GM19238 (cell line): ENCODE data around the gene INPP1.
"Not testable (repeated sequence)": the region's sequence is repeated elsewhere in the genome, so short reads cannot be mapped to it uniquely, and the experiment has no call there.

Experiments
- DNase-seq: peaks from one replicate; pipeline ENCODE4 v3.0.0; 2011; ENCODE audit warnings: low spot score; ENCODE audit not compliant: insufficient read length

The INPP1 gene

DNA sequence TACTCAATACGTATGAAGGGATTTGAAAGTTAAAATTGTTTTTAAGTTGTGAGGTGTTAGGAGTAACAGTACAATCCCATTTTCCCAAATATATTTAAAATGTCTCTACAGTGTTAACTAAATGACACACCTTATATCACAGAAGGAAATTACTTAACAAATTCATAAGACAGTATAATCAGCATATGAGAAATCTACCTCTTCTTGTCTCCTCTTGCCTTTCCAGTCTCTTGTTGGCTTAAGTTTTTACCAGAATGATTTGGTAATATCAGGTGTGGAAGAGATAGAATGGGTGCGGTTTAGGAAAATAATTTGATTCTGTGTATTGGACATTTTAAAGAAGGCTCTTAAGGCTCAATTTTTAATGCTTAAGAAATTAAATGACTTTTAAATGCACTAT is 9.5 kb upstream of the INPP1 start:
- no peak for DNase-seq

DNA sequence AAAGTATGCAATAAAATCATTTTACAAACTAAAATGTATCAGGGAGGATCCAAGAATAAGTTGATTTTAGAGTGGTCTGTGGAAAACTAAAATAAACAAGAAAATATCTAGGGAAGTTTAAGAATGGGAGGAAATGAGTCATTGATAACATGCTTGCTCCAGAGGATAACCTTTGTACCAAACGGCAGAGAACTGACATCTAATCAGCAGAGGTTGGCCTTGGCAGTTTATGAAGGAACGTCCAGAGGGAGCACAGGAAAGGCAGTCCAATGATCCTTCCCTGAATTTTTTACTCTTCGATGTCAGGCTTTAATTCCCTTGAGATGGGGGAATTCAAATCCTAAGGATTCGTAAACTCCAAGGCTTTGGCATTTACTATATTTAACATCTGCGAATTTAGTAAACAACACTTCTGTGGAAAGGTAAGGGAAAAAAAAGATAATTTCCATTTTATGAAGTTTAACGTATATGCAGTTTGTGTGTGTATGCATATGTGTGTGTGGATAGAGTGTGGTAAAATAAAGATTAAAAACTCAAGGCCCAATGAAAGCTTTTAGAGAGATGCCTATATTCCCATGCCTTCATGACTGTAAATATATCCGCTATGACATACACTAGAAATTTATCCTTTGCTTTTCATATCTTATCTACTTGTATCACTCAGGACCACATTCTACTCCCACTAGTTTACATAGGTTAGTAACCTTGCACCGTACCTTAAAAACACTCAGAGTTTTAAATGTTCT is 8.7 kb upstream of the INPP1 start:
- no peak for DNase-seq

DNA sequence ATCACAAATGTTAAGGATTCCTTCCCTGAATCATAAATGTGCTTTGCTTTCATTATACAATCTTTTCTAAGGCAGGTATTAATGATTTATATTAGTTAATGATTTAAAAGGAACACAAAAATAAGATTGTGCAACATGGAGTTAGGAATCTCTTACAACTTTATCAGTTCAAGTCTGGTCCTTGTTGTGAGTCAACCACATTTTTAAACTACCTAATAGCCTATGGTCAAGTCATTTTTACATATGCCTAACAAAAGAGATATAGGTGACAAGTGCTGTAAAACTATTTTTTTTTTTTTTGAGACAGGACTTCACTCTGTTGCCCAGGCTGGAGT is 8.2 kb upstream of the INPP1 start:
- DNase-seq: no peak

DNA sequence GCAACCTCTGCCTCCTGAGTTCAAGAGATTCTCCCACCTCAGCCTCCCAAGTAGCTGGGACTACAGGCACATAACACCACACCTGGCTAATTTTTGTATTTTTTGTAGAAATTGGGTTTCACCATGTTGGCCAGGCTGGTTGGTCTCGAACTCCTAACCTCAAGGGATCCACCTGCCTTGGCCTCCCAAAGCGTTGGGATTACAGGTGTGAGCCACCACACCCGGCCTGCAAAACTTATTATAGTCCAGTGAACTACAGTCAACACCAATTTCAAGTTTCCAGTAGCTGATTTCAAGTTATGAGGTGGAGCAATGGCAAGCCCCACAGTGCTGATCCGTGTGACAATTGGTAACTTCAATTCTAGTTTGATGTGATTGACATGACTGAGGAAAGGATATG is 7.8 kb upstream of the INPP1 start:
- DNase-seq: not testable (repeated sequence)

DNA sequence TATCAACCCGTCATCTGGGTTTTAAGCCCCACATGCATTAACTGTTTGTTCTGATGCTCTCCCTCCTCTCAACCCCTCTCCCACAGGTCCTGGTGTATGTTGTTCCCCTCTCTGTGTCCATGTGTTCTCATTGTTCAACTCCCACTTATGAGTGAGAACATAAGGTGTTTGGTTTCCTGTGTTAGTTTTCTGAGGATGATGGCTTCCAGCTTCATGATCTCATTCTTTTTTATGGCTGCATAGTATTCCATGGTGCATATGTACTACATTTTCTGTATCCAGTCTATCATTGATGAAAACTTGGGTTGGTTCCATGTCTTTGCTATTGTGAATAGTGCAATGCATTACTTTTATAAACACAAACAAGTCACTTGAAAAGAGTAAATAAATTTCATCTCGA is 7.0 kb upstream of the INPP1 start:
- no peak for DNase-seq

DNA sequence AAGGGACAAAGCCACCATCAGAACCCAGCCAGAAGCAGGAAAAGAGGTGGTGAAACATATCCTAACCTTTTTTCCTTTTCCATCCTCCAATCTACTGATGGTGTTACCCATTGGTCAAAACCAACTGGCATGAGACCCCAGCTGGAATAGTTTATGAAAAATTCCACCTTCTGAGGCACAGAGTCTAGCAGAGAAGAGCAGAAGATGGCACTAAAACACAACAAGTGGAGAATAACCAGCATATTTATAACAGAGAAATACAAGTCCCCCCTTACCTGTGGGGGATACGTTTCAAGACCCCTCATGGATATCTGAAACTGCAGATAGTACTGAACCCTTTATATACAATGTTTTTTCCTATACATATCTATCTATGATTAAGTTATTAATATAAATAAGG is 4.9 kb upstream of the INPP1 start:
- DNase-seq: no peak

DNA sequence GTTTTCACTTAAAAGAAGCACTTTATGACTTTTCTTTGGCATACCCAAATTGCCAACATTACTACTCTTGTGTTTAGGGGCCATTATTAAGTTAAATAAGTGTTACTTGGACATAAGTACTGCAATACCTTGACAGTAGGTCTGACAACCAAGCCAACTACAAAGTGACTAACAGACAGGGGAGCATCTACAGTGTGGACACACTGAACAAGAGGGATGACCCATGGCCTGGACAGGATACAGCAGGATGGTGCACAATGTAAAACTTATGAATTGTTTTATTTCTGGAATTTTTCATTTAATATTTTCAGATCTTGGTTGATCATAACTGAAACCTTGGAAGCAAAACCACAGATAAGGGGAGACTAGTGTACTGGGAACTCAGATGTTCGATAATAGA is 4.0 kb upstream of the INPP1 start:
- DNase-seq: no peak

DNA sequence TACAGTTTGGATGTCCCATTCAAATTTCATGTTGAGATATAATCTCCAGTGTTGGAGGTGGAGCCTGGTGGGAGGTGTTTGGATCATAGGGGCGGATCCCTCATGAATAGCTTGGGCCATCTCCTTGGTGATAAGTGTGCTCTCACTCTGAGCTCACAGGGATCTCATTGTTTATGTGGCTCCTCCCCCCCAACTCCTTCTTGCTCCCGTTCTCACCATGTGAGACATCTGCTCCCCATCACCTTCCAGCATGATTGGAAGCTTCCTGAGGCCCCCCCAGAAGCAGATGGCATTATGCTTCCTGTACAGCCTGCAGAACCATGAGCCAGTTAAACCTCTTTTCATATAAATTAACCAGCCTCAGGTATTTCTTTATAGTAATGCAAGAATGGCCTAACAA is 3.0 kb upstream of the INPP1 start:
- DNase-seq: no peak

DNA sequence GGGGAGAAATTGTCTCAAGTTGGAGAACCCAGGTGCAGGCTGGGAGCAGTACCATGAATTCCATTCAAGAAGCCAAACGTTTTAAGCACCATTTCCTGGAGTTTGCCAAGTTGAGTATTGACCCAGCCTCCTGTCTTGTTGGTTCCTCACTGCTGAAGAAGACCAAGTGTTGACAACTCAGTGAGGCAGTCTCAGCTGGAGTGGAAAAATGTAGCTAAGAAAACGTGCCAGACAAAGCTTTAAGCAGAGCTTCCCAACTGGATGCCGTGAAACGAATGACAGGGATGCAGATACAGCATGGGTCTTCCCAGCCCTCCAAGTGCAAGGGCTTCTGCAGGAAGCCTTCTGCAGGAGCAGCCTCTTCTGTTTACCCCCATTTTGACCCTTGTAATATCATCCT is 778 bp upstream of the INPP1 start:
- DNase-seq: no peak

DNA sequence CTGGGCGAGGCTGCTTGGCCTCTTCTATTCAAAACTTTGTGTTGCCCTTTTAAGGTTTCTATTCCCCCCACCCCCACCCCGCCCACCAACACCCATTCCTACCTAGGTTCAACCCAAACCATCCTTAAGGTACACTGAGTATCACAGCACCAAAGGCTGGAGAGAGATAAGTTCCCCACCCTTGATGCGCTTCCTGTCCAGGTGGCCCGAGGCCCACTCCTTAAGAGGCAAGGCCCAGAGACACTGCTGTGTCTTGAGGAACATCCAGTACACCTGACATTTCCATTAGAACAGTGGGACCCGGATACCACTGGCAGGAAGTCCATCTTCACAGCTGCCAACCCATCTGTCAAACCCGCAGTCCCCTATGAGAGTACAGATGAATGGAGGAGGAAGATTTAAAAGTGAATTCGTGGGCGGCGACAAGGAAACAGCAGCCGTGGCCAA is 277 bp upstream of the INPP1 start:
- peak; percentile 14 for DNase-seq

DNA sequence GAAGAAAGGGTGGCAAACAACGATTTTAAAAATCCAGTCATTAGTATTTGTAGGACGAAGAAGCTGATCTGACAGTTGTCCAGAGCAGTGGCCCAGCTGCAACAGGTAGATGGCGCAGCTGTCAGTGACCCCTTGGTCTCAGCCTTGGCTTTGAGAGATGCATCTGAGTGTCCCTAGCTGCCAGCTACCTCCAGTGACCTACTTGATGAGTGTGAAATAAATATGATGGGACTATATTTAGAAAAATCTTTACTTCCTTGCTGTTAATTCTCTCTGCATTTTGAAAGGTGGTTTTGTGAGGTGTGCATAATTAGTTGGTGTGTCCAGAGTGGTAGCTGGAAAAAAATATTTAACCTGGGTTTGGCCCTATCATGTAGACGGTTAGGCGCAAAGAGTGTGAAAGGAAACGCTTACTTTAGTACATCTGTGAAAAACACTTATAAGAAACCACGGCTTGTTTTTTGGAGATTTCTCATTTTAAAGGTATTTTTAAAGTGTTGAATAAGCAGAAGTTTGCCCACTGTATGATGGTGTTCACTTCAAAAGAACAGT is 963 bp downstream of the INPP1 start:
- DNase-seq: peak; percentile 40

DNA sequence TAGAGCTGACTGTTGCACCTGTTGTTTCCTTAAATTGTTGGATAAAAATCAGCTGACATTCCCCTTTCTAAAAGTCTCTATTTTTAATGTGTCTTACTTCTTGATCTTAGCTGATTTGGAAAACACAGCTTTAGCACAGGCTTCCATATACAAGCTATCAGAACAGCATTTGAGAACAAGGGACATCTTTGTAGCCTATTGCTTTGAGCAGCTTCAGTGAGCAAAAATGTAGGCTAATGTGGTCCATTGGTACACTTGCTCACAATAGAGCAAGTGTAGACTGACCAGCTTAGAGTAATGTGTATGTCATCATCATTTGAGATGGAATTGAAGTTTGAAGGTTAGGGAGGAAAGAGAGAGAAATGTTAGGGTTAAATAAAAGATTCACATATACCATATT is 7.0 kb downstream of the INPP1 start:
- no peak for DNase-seq

DNA sequence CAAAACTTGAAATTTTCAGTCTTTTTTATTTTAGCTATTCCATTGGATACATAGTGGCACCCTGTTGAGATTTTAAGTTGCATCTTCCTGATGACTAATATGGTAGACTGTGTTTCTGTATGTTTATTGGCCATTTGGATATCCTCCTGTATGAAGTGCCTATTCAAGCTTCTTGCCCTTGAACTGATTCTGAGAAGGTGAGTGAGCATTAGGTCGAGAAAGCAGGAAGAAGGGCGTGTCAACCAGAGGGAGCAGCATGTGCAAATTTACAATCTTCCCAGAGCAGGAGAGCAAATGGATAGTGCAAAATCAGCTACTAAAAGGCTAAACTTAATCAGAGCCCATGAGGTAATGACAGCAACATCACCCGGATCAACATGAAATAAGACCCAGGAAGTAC is 8.6 kb downstream of the INPP1 start:
- DNase-seq: no peak

DNA sequence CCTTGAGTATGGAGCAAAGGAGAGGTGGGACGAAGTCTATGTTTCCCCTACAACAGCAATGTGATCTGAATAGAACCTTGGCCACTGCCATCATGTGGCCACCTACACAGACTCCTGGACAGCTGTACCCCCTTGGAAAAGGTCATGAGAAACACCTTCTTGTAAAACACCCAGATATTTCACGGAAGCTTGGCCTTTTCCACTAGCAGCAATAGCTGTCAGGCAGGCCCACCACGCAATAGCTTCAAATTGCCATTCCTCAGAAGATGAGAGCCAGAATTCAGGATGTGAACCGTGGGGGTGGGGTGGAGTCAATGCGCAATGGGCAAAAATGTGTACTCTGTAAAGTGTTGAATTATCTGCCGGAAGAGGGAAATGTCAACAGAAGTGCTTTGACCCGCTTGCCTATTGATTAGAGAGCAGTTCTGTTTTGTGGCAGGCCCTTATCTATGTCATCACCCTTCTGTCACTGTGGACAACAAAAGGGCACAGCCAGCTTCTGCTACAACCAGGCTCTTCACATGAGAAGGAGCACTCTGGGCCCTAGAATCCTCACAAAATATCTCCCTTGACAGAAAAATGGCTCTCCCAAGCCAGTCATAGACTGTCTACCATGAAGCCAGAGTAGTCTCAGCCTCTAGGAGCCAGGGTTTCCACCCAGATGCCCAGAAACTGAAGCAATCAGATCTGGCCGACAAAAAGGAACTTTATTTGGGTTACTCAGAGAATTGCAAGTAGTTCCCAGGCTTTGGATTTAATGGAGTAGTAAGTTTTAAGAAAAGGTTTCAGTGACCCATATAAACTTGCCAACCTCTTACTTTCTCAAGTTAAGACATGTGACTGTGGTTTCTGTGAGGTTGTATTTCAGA is 9.5 kb downstream of the INPP1 start:
- DNase-seq: no peak

DNA sequence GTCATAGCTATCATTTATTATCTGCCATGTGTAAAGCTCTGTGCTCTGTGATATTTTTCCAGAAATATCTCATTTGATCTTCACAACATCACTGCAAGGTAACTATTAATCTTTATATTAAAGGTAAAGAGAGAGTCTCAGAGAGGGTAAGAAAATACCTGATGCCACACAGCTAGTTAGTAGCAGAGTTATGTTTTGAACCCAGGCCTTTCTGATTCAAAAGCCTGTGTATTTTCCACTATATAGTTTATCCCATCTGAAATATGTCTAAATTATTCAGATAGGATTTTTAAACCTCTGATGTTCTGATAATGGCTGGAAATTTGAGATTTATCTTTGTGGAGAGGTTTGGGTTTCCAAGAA is 10.1 kb downstream of the INPP1 start:
- no peak for DNase-seq

DNA sequence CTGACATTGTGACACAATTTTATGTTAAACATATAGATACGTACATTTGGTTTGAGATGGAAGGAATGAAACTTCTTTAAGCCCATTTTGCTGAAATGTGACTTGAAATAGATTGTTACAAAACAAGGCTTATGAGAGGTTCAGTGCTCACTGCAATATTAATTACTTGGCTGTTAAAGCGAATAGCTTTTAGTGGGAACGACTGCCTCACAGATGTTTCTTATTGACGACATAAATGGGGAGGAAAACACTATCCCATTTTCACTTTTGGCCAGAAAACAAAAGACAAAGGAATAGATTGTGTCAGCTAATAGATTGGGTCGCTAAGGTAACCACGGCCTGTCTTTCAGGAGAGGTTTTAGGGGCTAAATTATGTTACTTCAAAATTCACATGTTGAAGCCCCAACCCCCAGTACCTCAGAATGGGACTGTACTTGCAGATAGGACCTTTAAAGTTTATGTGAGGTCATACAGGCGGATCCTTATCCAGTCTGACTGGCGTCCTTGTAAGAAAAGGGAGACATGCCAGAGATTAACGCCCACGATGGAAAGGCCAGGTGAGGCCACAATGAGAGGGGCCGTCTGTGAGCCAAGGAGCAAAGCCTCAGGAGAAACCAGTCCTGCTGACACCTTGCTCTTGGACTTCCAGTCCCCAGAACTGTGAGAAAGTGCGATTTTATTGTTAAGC is 10.8 kb downstream of the INPP1 start:
- no peak for DNase-seq

DNA sequence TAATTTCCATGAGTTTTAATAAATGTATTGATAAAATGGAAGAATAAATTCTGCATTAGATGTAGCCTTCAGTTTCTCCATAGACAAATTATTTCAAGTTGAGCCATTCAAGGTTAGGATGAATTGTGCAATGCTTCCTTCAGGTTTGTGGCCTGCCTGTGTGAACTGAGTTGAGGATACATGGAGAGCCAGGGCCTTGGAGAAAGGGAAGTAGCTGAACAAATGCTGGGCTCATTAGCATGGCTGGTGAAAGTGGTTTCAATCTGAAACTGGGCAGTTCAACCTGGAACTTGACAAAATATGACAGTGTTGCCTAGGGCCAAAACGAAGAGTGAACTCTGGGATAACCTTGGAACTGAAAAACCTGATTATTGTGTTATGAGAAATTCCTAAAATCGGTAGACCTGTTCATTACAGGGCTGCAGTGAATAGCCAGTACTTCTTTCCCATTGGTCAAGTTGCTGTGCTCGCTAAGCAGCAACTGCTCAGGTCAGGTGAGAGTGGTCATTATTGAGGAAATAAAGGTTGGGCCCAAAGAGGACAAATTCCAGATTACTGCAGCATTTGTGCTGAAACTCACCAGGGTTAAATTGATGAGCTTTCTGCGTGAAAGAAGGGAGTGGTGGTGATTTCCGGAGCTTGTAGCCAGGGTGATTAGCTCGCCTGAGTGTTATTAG is 12.7 kb downstream of the INPP1 start:
- no peak for DNase-seq

DNA sequence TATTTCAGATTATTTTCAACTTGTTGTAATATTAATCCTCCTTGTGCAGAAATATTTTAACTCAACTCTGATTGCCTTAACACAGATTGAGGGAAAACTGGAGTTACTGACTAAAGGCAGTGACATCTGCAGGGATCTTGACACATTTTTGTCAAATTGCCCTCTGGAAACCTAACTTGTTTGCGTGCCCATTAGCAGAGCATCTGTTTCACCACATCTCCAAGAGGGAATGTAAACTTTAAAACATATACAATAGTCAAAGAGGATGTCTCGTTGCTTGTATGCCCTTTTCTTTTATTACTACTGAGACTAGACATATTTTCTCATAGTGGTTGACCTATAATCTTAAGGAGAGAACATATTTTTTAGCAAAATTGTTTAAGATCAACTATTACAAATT is 14.2 kb downstream of the INPP1 start:
- DNase-seq: no peak

DNA sequence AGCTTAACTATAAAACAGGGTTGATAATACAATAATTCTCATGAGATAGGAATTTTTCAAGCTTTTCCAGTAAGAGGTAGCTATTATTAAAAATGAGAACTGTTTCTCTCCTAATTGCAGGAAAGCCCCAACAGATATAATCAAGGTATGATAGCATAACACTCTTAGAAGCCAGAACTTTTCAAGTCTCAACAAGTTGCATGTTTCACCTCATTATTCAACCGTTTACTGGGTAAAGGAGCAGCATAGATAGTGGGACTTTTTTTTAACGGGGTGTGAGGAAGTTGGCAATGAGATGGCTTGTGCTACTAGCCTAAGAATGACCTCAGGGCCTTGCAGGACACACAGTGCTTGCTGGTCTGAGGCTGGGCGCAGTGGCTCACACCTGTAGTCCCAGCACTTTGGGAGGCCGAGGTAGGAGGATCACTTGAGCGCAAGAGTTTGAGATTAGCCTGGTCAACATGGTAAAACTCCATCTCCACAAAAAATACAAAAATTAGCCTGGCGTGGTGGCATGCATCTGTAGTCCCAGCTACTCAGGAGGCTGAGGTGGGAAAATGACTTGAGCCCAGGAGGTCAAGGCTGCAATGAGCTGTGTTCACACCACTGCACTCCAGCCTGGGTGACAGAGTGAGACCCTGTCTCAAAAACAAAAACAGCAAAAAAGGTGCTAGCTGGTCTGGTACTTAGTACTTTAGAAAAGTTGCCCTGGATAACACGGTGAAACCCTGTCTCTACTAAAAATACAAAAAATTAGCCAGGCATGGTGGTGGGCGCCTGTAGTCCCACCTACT is 15.5 kb downstream of the INPP1 start:
- not testable (repeated sequence) for DNase-seq

DNA sequence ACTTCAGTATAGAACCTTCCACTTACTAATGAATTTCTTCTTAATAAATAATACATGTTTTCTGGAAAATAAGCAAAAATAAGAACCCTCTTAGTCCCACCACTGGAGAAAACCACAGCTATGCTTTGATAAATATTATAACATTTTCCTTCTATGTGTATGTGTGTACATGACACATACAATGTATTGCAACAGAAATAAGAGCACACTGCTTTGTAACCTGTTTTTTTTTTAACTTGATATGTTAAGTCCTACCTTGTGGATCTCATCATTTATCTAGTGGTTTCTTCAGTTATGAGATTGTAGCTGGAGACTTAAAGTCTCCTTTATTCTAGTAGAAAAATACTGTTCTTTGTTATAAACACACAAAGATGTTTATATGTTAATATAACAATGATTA is 17.2 kb downstream of the INPP1 start:
- no peak for DNase-seq

DNA sequence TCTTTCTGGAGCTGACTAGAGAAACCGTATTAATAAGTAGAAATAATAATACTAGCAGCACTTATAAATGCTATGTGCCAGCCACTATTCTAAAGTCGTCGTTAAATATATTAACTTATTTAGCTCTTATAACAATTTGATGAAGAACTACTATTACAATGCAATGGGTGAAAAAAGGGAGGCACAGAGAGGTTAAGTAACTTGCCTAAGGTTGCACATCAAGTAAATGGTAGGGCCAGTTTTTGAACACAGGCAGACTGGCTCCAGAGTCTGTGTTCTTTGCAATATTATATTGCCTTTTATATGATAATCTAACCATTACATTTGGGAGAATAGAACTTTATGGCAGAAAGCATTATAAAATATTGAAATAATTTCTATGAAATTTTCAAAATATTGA is 17.6 kb downstream of the INPP1 start:
- no peak for DNase-seq
